GM12878 (cell line): ENCODE measurements around the gene FGD4. TPM values are rescaled to one million over a fixed set of nuclear protein-coding genes. Genes with fewer than 3 reads are reported as not detected.

Experiments
- ATAC-seq: fragments of 200-7000 bp; cut with Tn5 transposase; 3 replicates; pipeline ENCODE4 v1.9.1; 2020; ENCODE audit warnings: mild to moderate bottlenecking, moderate library complexity
- BruUV-seq: library from RNA; stranded (reverse); fragments of 400-500 nt; replicated peaks from 2 replicates; lab custom pipeline; 2021; lab: Mats Ljungman, UMichigan
- CTCF ChIA-PET: fragments of 300-600 bp; sonication (Branson Sonifier 250); formaldehyde crosslinking; extraction: SDS; loops from one replicate; lab custom pipeline; 2021; ENCODE audit warnings: inconsistent platforms; lab: Yijun Ruan, JAX
- POLR2A ChIA-PET: fragments of 350-600 bp; formaldehyde crosslinking; extraction: SDS; loops from one replicate; lab custom pipeline; 2021; ENCODE audit warnings: inconsistent platforms; lab: Charles Lee
- RAD21 ChIA-PET: fragments of 300-600 bp; sonication (Branson Sonifier 250); formaldehyde crosslinking; loops from one replicate; lab custom pipeline; 2023; ENCODE audit warnings: antibody characterized with exemption; ENCODE audit not compliant: unreplicated experiment; lab: Charles Lee
- SMC1A ChIA-PET: fragments of 300-600 bp; sonication (Branson Sonifier 250); formaldehyde crosslinking; loops from one replicate; lab custom pipeline; 2023; ENCODE audit not compliant: unreplicated experiment, uncharacterized antibody; lab: Charles Lee
- DNase-seq: peaks from one replicate; pipeline ENCODE4 v3.0.0-alpha.2; 2011; ENCODE audit warnings: low read depth, low spot score
- FAIRE-seq: peaks from 3 replicates; lab custom pipeline; 2011; peaks lifted over from hg19 to GRCh38; lab: Jason Lieb, UNC
- H2AFZ ChIP-seq: 2 replicates; pipeline ENCODE4 v1.6.0; 2011; ENCODE audit warnings: low read depth, low read length, control low read depth; ENCODE audit not compliant: control insufficient read depth
- H3K27ac ChIP-seq: 2 replicates; pipeline ENCODE4 v1.5.1; 2011; ENCODE audit warnings: control low read depth; ENCODE audit not compliant: control insufficient read depth, insufficient read depth
- H3K27me3 ChIP-seq, 2 experiments: replicated peaks in 1 of 2; 2 replicates each; pipeline versions ENCODE4 v1.6.0 to v1.6.1; 2011; ENCODE audit warnings: low read length in 1 of 2; ENCODE audit not compliant: control insufficient read depth in 2 of 2, insufficient read depth in 2 of 2
- H3K36me3 ChIP-seq, 2 experiments: 2 replicates each; pipeline ENCODE4 v1.5.1; 2011; ENCODE audit warnings: low read length in 1 of 2; ENCODE audit not compliant: control insufficient read depth in 2 of 2, insufficient read depth in 2 of 2
- H3K4me1 ChIP-seq: 2 replicates; pipeline ENCODE4 v1.6.1; 2011; ENCODE audit warnings: mild to moderate bottlenecking, low read length, moderate library complexity, mixed read lengths; ENCODE audit not compliant: control insufficient read depth, insufficient read depth
- H3K4me2 ChIP-seq: 2 replicates; pipeline ENCODE4 v1.6.0; 2011; ENCODE audit warnings: control low read depth; ENCODE audit not compliant: control insufficient read depth, insufficient read depth
- H3K4me3 ChIP-seq: fragments of 200-600 bp; sonication (generic); 2 replicates; pipeline ENCODE4 v1.5.1; 2016
- H3K79me2 ChIP-seq: 2 replicates; pipeline ENCODE4 v1.6.0; 2011; ENCODE audit warnings: low read length; ENCODE audit not compliant: control insufficient read depth, insufficient read depth
- H3K9ac ChIP-seq: 2 replicates; pipeline ENCODE4 v1.8.0; 2011; ENCODE audit warnings: low read length, control low read depth, mixed read lengths; ENCODE audit not compliant: control insufficient read depth, insufficient read depth
- H3K9me3 ChIP-seq: replicated peaks from 3 replicates; pipeline ENCODE4 v1.5.1; 2011; ENCODE audit warnings: mild to moderate bottlenecking, low read length; ENCODE audit not compliant: control insufficient read depth, insufficient read depth
- H4K20me1 ChIP-seq: 2 replicates; pipeline ENCODE4 v1.6.0; 2011; ENCODE audit not compliant: control insufficient read depth, insufficient read depth
- ATF2 ChIP-seq: IDR thresholded peaks from 2 replicates; pipeline ENCODE4 v1.6.1; 2012; ENCODE audit warnings: low read length, inconsistent platforms
- ATF3 ChIP-seq: IDR thresholded peaks from 2 replicates; pipeline ENCODE4 v1.6.1; 2011; ENCODE audit warnings: low read depth, mild to moderate bottlenecking, low read length, moderate library complexity, borderline replicate concordance; ENCODE audit errors: extremely low read depth
- CEBPZ ChIP-seq: fragments of 150-350 bp; IDR thresholded peaks from 2 replicates; pipeline ENCODE4 v1.6.1; 2016; ENCODE audit warnings: low read depth, low read length
- ESRRA ChIP-seq: IDR thresholded peaks from 2 replicates; pipeline ENCODE4 v1.6.1; 2012; ENCODE audit warnings: mild to moderate bottlenecking, low read length, improper control_type of control experiment
- FOS ChIP-seq: IDR thresholded peaks from 3 replicates; pipeline ENCODE4 v1.6.1; 2011; ENCODE audit warnings: borderline replicate concordance; ENCODE audit not compliant: insufficient read length; ENCODE audit errors: extremely low read depth
- IKZF2 ChIP-seq, 2 experiments: fragments of 450-650 bp; IDR thresholded peaks; 2 replicates each; pipeline ENCODE4 v1.6.1; 2017; ENCODE audit warnings: mild to moderate bottlenecking in 2 of 2, moderate library complexity in 2 of 2
- KLF5 ChIP-seq: fragments of 450-650 bp; IDR thresholded peaks from 2 replicates; pipeline ENCODE4 v1.6.1; 2014; ENCODE audit warnings: mild to moderate bottlenecking; ENCODE audit not compliant: partially characterized antibody
- MAX ChIP-seq: IDR thresholded peaks from 2 replicates; pipeline ENCODE4 v1.6.1; 2012; ENCODE audit warnings: low read depth, low read length, improper control_type of control experiment
- NFYA ChIP-seq: IDR thresholded peaks from 2 replicates; pipeline ENCODE4 v1.6.1; 2011; ENCODE audit warnings: low read depth, mild to moderate bottlenecking, low read length, improper control_type of control experiment, borderline replicate concordance
- NFYB ChIP-seq: IDR thresholded peaks from 2 replicates; pipeline ENCODE4 v1.6.1; 2011; ENCODE audit warnings: low read depth, mild to moderate bottlenecking, low read length, improper control_type of control experiment, moderate library complexity; ENCODE audit not compliant: insufficient read depth
- NR2C1 ChIP-seq: fragments of 450-650 bp; IDR thresholded peaks from 2 replicates; pipeline ENCODE4 v1.6.1; 2017; ENCODE audit warnings: antibody characterized with exemption, mild to moderate bottlenecking, moderate library complexity
- RCOR1 ChIP-seq: conservative IDR thresholded peaks from 2 replicates; pipeline ENCODE4 v1.6.1; 2012; ENCODE audit warnings: low read depth, low read length, improper control_type of control experiment
- SMAD1 ChIP-seq: fragments of 450-650 bp; IDR thresholded peaks from 2 replicates; pipeline ENCODE4 v1.6.1; 2018; ENCODE audit warnings: mild to moderate bottlenecking, low read depth; ENCODE audit not compliant: partially characterized antibody
- ZSCAN29 ChIP-seq: fragments of 450-650 bp; IDR thresholded peaks from 2 replicates; pipeline ENCODE4 v1.6.1; 2017; ENCODE audit warnings: mild to moderate bottlenecking, moderate library complexity
- WGBS: methylation state at CpG from one replicate; pipeline ENCODE4 v1.1.6; 2016; ENCODE audit warnings: low lambda C conversion rate; ENCODE audit not compliant: insufficient replicate concordance, insufficient coverage; ENCODE audit errors: missing lambda C conversion rate; 5-methylcytosine and 5-hydroxymethylcytosine counted together
- in situ Hi-C: fragments of 300-500 bp; cut with MboI; formaldehyde crosslinking; loops from 9 replicates; pipeline ENCODE4 v1.14.3; 2018; ENCODE audit warnings: mixed read lengths
- intact Hi-C: fragments of 100-400 bp; cut with micrococcal nuclease; formaldehyde crosslinking; loops from one replicate; pipeline ENCODE4 v1.14.2; 2022; ENCODE audit not compliant: unreplicated experiment
- polyA plus RNA-seq, 11 experiments: library from polyadenylated mRNA; depleted of rRNA in 4 of 11; unstranded in 6 of 11; stranded (reverse) in 5 of 11; fragments of >200 nt; fragmentation: Nextera tagmentation in 4 of 11; fragmentation: Illumina TruSeq in 1 of 11; extraction: Ambion mirVana in 4 of 11; extraction: Trizol in 1 of 11; gene quantifications; 1 replicate in 1 of 11; 2 replicates in 10 of 11; pipeline versions ENCODE4 v1.2.1 to v1.2.3, GENCODE V29; 2011 to 2016; ENCODE audit warnings: inconsistent platforms in 2 of 11, missing spikeins in 2 of 11, low read depth in 1 of 11
- total RNA-seq, 4 experiments: library from RNA; depleted of rRNA in 3 of 4; stranded (reverse); fragments of >200 nt in 3 of 4; fragmentation: Illumina TruSeq in 1 of 4; extraction: Trizol in 1 of 4; gene quantifications; 2 replicates each; pipeline versions ENCODE4 v1.2.1 to v1.2.3, GENCODE V29; 2013 to 2021
- TF ChIP-seq, protein P1 (sequence below), 3 experiments: IDR thresholded peaks in 2 of 3; conservative IDR thresholded peaks in 1 of 3; 2 replicates each; pipeline ENCODE4 v1.5.1; 2011; ENCODE audit warnings: low read depth in 3 of 3, low read length in 3 of 3, mild to moderate bottlenecking in 3 of 3, control low read depth in 2 of 3, moderate library complexity in 2 of 3, inconsistent platforms in 1 of 3, mixed read lengths in 1 of 3; ENCODE audit not compliant: control insufficient read depth in 2 of 3, insufficient read depth in 1 of 3; ENCODE audit errors: extremely low read depth in 1 of 3

FGD4 gene
- total and polyA plus RNA-seq, 10 of the 15 experiments (the other 5 are each of a cell fraction or from before 2014, with no cell fraction given), result 0.01 to 0.18 (median 0.08) TPM; not detected in 3

DNA sequence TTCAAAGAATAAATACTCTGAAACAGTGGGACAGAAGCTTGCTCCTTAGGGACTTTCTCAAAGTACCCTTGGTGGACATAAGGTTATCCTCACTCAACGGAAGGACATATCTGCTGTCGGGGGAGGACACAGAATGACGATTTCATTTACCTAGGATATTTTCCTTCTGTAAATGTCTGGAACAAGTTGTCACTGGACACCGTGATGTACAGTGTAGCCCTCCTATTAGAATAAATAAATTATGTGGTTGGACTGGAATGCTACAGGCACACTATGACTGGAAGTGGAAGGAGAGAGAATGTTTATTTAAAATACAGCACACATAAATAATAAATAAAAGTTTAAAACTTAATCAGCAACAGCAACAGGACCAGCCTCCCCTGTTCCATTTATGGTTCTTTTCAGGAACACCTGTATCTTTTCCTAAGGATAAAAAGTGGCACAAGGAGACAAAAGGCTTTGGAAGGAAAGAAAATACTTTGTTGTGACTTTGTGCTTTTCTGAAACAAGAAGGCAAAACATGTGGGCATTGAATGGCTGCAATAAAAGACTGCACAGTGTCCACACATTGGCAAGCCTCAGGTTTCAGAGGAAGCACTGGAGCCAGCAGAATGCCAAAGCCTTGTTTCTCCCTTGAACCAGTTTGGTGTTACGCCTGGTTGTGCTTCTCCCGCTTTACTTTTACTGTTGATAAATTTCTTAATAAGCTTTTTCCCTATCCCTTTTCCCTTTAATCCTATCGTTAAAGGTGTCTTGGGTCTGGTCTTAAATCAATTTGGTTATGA, 36.8 kb downstream of the FGD4 start:
- H4K20me1 ChIP-seq, result no peaks in the 10 kb centered on the region
- POLR2A ChIA-PET, result interaction anchor here (0.5 kb wide), 1 partner anchor 8 kb away, joined by 4 read pairs; no protein-coding TSS in a partner anchor
- SMC1A ChIA-PET, result no interaction called here
- no peak for ATAC-seq
- CTCF ChIA-PET, result interaction anchor here (1.0 kb wide), 1 partner anchor 20 kb away, joined by 4 read pairs; no protein-coding TSS in a partner anchor
- no peaks in the 10 kb centered on the region for H3K9me3 ChIP-seq
- no peak overlapping the region for H3K4me2 ChIP-seq
- FAIRE-seq, result no peak
- no peak overlapping the region for H3K9ac ChIP-seq
- no peak overlapping the region for H3K27ac ChIP-seq
- RAD21 ChIA-PET, result no interaction called here
- H3K79me2 ChIP-seq, result no peaks in the 10 kb centered on the region
- H3K27me3 ChIP-seq, result no peaks in the 10 kb centered on the region
- H3K4me3 ChIP-seq, result no peak overlapping the region
- WGBS, result 50% methylated on average over 7 of the region's 7 CpGs
- no peak for DNase-seq
- no TSS peak for BruUV-seq
- no peaks in the 10 kb centered on the region for H3K36me3 ChIP-seq
- intact Hi-C loops, result no loop called here
- in situ Hi-C loops, result no loop called here
- no peak overlapping the region for H2AFZ ChIP-seq
- no peaks in the 10 kb centered on the region for H3K4me1 ChIP-seq
- TF ChIP-seq NFYA (no peak), NR2C1 (no peak), KLF5 (no peak), ESRRA (no peak), IKZF2 (IDR thresholded peaks at IDR 0.05) (no peak), ATF3 (no peak), MAX (no peak), CEBPZ (no peak), SMAD1 (no peak), ATF2 (no peak), ZSCAN29 (no peak), RCOR1 (no peak), FOS (no peak), NFYB (no peak)
- TF ChIP-seq, protein P1, sequence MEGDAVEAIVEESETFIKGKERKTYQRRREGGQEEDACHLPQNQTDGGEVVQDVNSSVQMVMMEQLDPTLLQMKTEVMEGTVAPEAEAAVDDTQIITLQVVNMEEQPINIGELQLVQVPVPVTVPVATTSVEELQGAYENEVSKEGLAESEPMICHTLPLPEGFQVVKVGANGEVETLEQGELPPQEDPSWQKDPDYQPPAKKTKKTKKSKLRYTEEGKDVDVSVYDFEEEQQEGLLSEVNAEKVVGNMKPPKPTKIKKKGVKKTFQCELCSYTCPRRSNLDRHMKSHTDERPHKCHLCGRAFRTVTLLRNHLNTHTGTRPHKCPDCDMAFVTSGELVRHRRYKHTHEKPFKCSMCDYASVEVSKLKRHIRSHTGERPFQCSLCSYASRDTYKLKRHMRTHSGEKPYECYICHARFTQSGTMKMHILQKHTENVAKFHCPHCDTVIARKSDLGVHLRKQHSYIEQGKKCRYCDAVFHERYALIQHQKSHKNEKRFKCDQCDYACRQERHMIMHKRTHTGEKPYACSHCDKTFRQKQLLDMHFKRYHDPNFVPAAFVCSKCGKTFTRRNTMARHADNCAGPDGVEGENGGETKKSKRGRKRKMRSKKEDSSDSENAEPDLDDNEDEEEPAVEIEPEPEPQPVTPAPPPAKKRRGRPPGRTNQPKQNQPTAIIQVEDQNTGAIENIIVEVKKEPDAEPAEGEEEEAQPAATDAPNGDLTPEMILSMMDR (IDR thresholded peaks at IDR 0.05 in 2 of 3, conservative IDR thresholded peaks at IDR 0.05 in 1 of 3; ENCODE audit: control insufficient read depth in 2 of 3, extremely low read depth in 1 of 3, insufficient read depth in 1 of 3, low read depth in 3 of 3, low read length in 3 of 3), result no peak
